HEK293T (cell line): Measurements from ENCODE around the gene MRPS9.

Experiments
- CTCF ChIA-PET: fragments of 350-600 bp; formaldehyde crosslinking; extraction: SDS; loops from one replicate; lab custom pipeline; 2021; ENCODE audit warnings: antibody characterized with exemption, inconsistent platforms; lab: Yijun Ruan, JAX
- POLR2A ChIA-PET: fragments of 350-600 bp; formaldehyde crosslinking; extraction: SDS; loops from one replicate; lab custom pipeline; 2020; ENCODE audit warnings: antibody characterized with exemption, inconsistent platforms; lab: Yijun Ruan, JAX
- DNase-seq: peaks from one replicate; pipeline ENCODE4 v3.0.0; 2012; ENCODE audit warnings: mixed read lengths; ENCODE audit errors: extremely low spot score
- ARNT ChIP-seq: fragments of 450-650 bp; IDR thresholded peaks from 2 replicates; pipeline ENCODE4 v1.6.1; 2017; ENCODE audit warnings: mild to moderate bottlenecking
- BHLHE40 ChIP-seq: fragments of 450-650 bp; IDR thresholded peaks from 2 replicates; pipeline ENCODE4 v1.6.1; 2016; ENCODE audit warnings: mild to moderate bottlenecking, moderate library complexity, borderline replicate concordance
- CTBP1 ChIP-seq: fragments of 450-650 bp; IDR thresholded peaks from 2 replicates; pipeline ENCODE4 v1.6.1; 2016; ENCODE audit warnings: borderline replicate concordance
- ELF4 ChIP-seq: fragments of 450-650 bp; IDR thresholded peaks from 2 replicates; pipeline ENCODE4 v1.6.1; 2017; ENCODE audit warnings: antibody characterized with exemption
- FOXA1 ChIP-seq: fragments of 450-650 bp; IDR thresholded peaks from 2 replicates; pipeline ENCODE4 v1.6.1; 2016; ENCODE audit warnings: mild to moderate bottlenecking
- FOXK2 ChIP-seq: fragments of 450-650 bp; IDR thresholded peaks from 2 replicates; pipeline ENCODE4 v1.6.1; 2016; ENCODE audit warnings: mild to moderate bottlenecking
- FOXM1 ChIP-seq: fragments of 450-650 bp; IDR thresholded peaks from 2 replicates; pipeline ENCODE4 v1.6.1; 2017; ENCODE audit warnings: mild to moderate bottlenecking, borderline replicate concordance
- HDGF ChIP-seq: fragments of 450-650 bp; IDR thresholded peaks from 2 replicates; pipeline ENCODE4 v1.6.1; 2017; ENCODE audit warnings: antibody characterized with exemption, borderline replicate concordance
- L3MBTL2 ChIP-seq: fragments of 450-650 bp; conservative IDR thresholded peaks from 2 replicates; pipeline ENCODE4 v1.6.1; 2016; ENCODE audit warnings: mild to moderate bottlenecking
- LEF1 ChIP-seq: fragments of 450-650 bp; IDR thresholded peaks from 2 replicates; pipeline ENCODE4 v1.6.1; 2017; ENCODE audit warnings: mild to moderate bottlenecking, borderline replicate concordance
- NFRKB ChIP-seq: fragments of 450-650 bp; IDR thresholded peaks from 2 replicates; pipeline ENCODE4 v1.6.1; 2016; ENCODE audit warnings: mild to moderate bottlenecking, moderate library complexity
- SP1 ChIP-seq: fragments of 450-650 bp; IDR thresholded peaks from 2 replicates; pipeline ENCODE4 v1.6.1; 2017
- SUZ12 ChIP-seq: fragments of 450-650 bp; IDR thresholded peaks from 2 replicates; pipeline ENCODE4 v1.6.1; 2016; ENCODE audit warnings: mild to moderate bottlenecking
- TARDBP ChIP-seq: fragments of 450-650 bp; IDR thresholded peaks from 2 replicates; pipeline ENCODE4 v1.6.1; 2016
- ZNF384 ChIP-seq: fragments of 450-650 bp; IDR thresholded peaks from 2 replicates; pipeline ENCODE4 v1.6.1; 2016
- TF ChIP-seq, protein P1 (sequence below): fragments of 450-650 bp; IDR thresholded peaks from 2 replicates; pipeline ENCODE4 v1.6.1; 2016

Gene MRPS9

GRCh38 chr2:105125428-105125827, 87.6 kb downstream of the MRPS9 start:
- CTCF ChIA-PET = no interaction called here
- no peak for DNase-seq
- POLR2A ChIA-PET = no interaction called here
- TF ChIP-seq HDGF = no peak
- no peak for TF ChIP-seq CTBP1
- no peak for TF ChIP-seq FOXA1
- TF ChIP-seq FOXK2 = no peak
- no peak for TF ChIP-seq SUZ12
- TF ChIP-seq NFRKB = no peak
- no peak for TF ChIP-seq L3MBTL2
- TF ChIP-seq ELF4 = no peak
- TF ChIP-seq FOXM1 = no peak

DNA sequence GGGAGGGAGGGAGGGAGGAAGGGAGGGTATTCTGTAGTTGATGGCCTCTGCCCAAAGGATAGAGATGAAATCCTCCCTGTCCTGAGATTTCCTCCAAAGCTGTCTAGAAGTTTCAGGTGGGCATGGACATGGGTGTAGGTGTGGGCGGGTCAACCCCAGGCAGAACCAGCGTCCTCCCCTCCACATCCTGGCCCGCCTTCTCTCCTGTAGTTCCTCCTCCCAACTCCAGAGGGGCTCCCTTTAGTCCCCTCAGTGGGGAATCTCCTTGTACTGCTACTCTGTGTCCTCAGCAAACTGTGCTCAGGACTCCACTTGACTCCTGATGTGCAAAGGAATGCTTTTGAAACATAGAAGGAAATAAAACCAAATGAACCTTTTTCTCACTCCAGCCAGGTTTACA, 88.1 kb downstream of the MRPS9 start:
- POLR2A ChIA-PET = no interaction called here
- CTCF ChIA-PET = interaction anchor here (0.8 kb wide), 1 partner anchor 54 kb away, joined by 3 read pairs; no protein-coding TSS in a partner anchor
- DNase-seq = no peak
- TF ChIP-seq TARDBP (no peak), NFRKB (no peak), CTBP1 (no peak), SUZ12 (no peak), L3MBTL2 (no peak), FOXA1 (no peak), BHLHE40 (no peak), HDGF (no peak), FOXK2 (no peak), FOXM1 (no peak), ZNF384 (no peak), LEF1 (no peak), ELF4 (no peak), SP1 (no peak)
- TF ChIP-seq, protein P1, sequence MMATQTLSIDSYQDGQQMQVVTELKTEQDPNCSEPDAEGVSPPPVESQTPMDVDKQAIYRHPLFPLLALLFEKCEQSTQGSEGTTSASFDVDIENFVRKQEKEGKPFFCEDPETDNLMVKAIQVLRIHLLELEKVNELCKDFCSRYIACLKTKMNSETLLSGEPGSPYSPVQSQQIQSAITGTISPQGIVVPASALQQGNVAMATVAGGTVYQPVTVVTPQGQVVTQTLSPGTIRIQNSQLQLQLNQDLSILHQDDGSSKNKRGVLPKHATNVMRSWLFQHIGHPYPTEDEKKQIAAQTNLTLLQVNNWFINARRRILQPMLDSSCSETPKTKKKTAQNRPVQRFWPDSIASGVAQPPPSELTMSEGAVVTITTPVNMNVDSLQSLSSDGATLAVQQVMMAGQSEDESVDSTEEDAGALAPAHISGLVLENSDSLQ = no peak

- CTCF ChIA-PET = interaction anchor here (0.8 kb wide), 1 partner anchor 53 kb away, joined by 3 read pairs; no protein-coding TSS in a partner anchor
- no peak for DNase-seq
- POLR2A ChIA-PET = no interaction called here
- TF ChIP-seq LEF1 (no peak), ARNT (no peak), CTBP1 (no peak), FOXK2 (no peak), SP1 (no peak), BHLHE40 (no peak), ELF4 (no peak), NFRKB (no peak), TARDBP (no peak), FOXA1 (no peak), SUZ12 (no peak), L3MBTL2 (no peak), ZNF384 (no peak)
- TF ChIP-seq, protein P1 = no peak
These were observed 88.5 kb downstream of the MRPS9 start for GRCh38 chr2:105126336-105126735.

DNA sequence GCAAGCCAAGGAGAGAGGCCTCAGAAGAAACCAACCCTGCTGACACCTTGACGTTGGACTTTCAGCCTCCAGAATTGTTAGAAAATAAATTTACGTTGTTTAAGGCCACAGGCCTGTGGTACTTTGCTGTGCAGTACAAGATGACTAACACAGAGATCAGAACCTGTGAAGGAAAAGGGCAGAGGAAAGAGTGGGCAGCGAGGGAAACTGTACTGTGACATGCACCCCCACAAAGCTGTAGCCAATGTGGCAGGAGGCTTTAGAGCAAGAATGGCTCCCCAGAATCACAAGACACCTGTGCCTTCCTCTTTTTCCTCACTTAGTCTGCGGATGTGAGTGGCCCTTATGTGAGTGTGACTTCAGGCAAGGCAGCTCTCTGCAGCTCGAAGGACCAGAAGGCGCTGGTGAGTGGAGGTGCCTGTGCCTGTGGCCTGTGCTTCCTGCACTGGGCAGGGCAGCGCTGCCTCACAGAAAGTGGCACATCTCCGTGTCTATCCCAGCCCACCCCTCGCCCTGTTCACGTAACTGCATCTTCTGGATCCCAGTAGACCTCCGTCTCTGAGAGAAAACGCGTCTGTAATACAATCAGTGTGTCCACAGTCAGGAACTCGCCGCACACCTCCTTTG, 89.5 kb downstream of the MRPS9 start:
- TF ChIP-seq SUZ12 = no peak
- TF ChIP-seq ARNT = no peak
- no peak for TF ChIP-seq FOXK2
- no peak for TF ChIP-seq CTBP1
- no peak for TF ChIP-seq LEF1
- TF ChIP-seq, protein P1 = no peak
- no peak for TF ChIP-seq L3MBTL2
- no peak for TF ChIP-seq HDGF
- no peak for TF ChIP-seq BHLHE40
- TF ChIP-seq ZNF384 = no peak
- no peak for TF ChIP-seq TARDBP
- no peak for DNase-seq
- ChIA-PET CTCF (no interaction called here), POLR2A (no interaction called here)

DNA sequence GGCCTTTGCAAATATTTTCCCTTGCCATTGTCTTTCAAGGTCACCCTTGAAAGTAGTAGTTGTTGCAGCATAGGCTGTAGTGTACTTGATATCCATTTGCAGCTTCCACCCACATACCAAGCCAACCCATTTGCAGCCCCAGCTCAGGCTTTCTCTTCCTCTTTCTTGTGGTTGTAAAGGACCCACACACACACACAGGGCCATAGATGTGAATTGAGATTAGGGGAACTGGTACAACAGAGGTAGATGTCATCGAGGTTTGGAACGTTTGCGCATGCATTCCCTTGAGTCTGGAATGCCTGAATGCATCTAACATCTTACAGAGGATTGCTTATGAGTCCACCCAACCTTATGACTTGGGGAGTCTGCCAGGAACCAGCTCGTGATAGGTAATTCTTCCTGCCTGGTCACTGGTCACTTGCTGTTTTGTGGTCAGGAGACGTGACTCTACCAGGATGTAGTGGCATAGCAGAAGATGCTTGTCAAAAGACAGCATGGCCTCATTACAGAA, 91.9 kb downstream of the MRPS9 start:
- TF ChIP-seq FOXA1 = no peak
- TF ChIP-seq BHLHE40 = no peak
- TF ChIP-seq ZNF384 = no peak
- CTCF ChIA-PET = no interaction called here
- POLR2A ChIA-PET = no interaction called here
- no peak for DNase-seq

DNA sequence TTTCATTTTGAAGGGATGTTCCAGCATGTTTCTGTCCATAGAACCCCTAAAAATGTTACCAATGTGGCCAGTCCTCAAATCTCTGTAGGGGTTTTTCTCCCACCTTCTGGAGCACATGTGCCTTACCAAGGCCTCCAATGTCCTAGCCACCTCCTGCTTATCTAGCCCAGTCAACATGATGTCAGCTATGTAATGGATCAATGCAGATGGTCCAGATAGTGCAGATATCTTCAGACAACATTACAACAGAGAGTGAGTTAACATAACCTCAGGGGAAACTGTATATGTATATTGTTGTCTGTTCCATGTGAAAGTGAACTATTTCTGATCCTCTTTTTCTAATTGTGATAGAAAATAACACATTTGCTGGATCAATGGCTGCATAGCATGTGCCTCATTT, 92.7 kb downstream of the MRPS9 start:
- TF ChIP-seq HDGF (no peak), ZNF384 (no peak), TARDBP (no peak)
- DNase-seq = no peak
- ChIA-PET POLR2A (no interaction called here), CTCF (interaction anchor here (0.6 kb wide), 1 partner anchor 16 kb away, joined by 3 read pairs; no protein-coding TSS in a partner anchor)

DNA sequence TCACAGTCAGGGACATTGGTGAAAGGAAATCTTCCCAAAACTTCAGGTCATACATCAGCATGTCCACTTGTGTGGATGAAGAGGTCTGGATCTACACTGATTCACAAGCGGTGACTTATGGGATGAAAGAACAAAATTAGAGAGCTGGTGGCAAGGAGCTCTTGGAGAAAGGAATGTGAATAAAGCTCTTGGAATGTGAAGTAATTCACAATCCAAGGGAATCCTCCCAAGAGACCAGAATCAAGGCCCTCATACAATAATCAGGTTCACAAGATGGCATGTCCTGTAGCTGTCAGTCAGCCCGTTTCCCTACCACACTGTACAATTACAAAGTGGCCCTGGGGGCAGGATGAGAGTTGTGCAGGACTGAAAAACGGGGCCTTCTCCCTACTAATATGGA, 96.2 kb downstream of the MRPS9 start:
- no peak for DNase-seq
- ChIA-PET CTCF (no interaction called here), POLR2A (no interaction called here)
- TF ChIP-seq, protein P1 = no peak
- no peak for TF ChIP-seq HDGF
- TF ChIP-seq SUZ12 = no peak
- no peak for TF ChIP-seq FOXA1
- no peak for TF ChIP-seq FOXM1
- no peak for TF ChIP-seq L3MBTL2
- TF ChIP-seq ELF4 = no peak
- no peak for TF ChIP-seq TARDBP
- no peak for TF ChIP-seq CTBP1
- TF ChIP-seq FOXK2 = no peak
- no peak for TF ChIP-seq SP1
- TF ChIP-seq LEF1 = no peak
- TF ChIP-seq NFRKB = no peak
- no peak for TF ChIP-seq ARNT
- TF ChIP-seq BHLHE40 = no peak
- TF ChIP-seq ZNF384 = no peak
